SK-N-SH (cell line): ENCODE results near the gene CCR9.

Source experiments
- CTCF ChIP-seq: fragments of 200-600 bp; sonication (generic); IDR thresholded peaks from 2 replicates; pipeline ENCODE4 v1.6.1; 2017; ENCODE audit warnings: antibody characterized with exemption, mild to moderate bottlenecking, moderate library complexity
- MAX ChIP-seq: IDR thresholded peaks from 2 replicates; pipeline ENCODE4 v1.4.0; 2012; ENCODE audit warnings: low read depth

DNA sequence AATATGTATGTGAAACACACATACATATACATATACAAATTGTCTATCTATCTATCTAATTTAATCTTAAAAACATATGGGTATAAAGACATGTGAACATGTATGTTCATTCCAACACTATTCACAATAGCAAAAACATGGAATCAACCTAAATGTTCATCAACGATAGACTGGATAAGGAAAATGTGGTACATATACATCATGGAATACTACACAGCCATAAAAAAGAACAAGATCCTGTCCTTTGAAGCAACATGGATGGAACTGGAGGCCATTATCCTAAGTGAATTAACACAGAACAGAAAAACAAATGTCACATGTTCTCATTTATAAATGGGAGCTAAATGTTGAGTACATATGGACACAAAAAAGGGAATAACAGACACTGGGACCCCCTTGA, 5.8 kb downstream of the CCR9 start:
- TF ChIP-seq MAX (no peak), CTCF (no peak)
